Adrenal gland (tissue), 12 donors: ENCODE measurements around the gene RAD51B. TPM values are rescaled to one million over a fixed set of nuclear protein-coding genes. Genes with fewer than 3 reads are reported as not detected.

Experiments
- DNase-seq, 7 donors: peaks; one replicate each; pipeline ENCODE4 v3.0.0-alpha.2; 2019 to 2020
- H3K27ac ChIP-seq, 5 donors: fragments of 200-600 bp; sonication (generic) in 4 of 5; 1 replicate in 3 of 5; 2 replicates in 2 of 5; pipeline versions ENCODE4 v1.5.1 to v1.8.0; 2016 to 2020; ENCODE audit warnings: mild to moderate bottlenecking in 1 of 5
- H3K27me3 ChIP-seq: fragments of 200-600 bp; 2 replicates; pipeline ENCODE4 v1.8.0; 2021
- H3K36me3 ChIP-seq, 2 donors: fragments of 200-600 bp; replicated peaks in 1 of 2; 1 replicate in 1 of 2; 2 replicates in 1 of 2; pipeline versions ENCODE4 v1.5.1 to v1.8.0; 2018 to 2022
- H3K4me1 ChIP-seq, 2 donors: fragments of 200-600 bp; replicated peaks in 1 of 2; 1 replicate in 1 of 2; 2 replicates in 1 of 2; pipeline versions ENCODE4 v1.5.1 to v1.8.0; 2018 to 2021
- H3K4me3 ChIP-seq, 4 donors: fragments of 200-600 bp; sonication (generic) in 3 of 4; one replicate each; pipeline ENCODE4 v1.5.1; 2016 to 2018
- H3K9me3 ChIP-seq, 3 donors: fragments of 200-600 bp; sonication (generic) in 1 of 3; replicated peaks in 1 of 3; 1 replicate in 2 of 3; 2 replicates in 1 of 3; pipeline versions ENCODE4 v1.5.1 to v1.8.0; 2016 to 2021
- CTCF ChIP-seq, 6 experiments: fragments of 450-650 bp in 4 of 6; fragments of 200-600 bp in 2 of 6; sonication (generic) in 1 of 6; IDR thresholded peaks; 1 replicate in 5 of 6; 2 replicates in 1 of 6; pipeline versions ENCODE4 v1.5.1 to v1.8.0; 2016 to 2021; ENCODE audit warnings: antibody characterized with exemption in 6 of 6, mild to moderate bottlenecking in 2 of 6, moderate library complexity in 1 of 6
- POLR2A ChIP-seq, 2 donors: fragments of 450-650 bp; IDR thresholded peaks; one replicate each; pipeline ENCODE4 v1.6.1; 2017; ENCODE audit warnings: antibody characterized with exemption in 2 of 2, mild to moderate bottlenecking in 2 of 2, moderate library complexity in 1 of 2
- WGBS, 4 donors: extraction: QIAGEN DNeasy Blood & Tissue Kit in 2 of 4; methylation state at CpG; one replicate each; pipeline versions ENCODE4 v1.1.5 to v1.1.7; 2013 to 2017; 5-methylcytosine and 5-hydroxymethylcytosine counted together
- intact Hi-C, 2 donors: fragments of 100-400 bp; cut with DNase I; formaldehyde crosslinking; loops; one replicate each; pipeline versions ENCODE4 v1.14.1 to v1.15.0; 2022 to 2023
- polyA plus RNA-seq, 3 donors: library from polyadenylated mRNA; stranded (reverse); fragments of 200-250 nt in 2 of 3; fragments of 350-450 nt in 1 of 3; fragmentation: Illumina TruSeq in 1 of 3; extraction: RNeasy Lipid Tissue Mini Kit (QIAGEN cat#74804) in 1 of 3; gene quantifications; one replicate each; pipeline ENCODE4 v1.2.3, GENCODE V29; 2013 to 2014
- total RNA-seq, 9 donors: library from RNA; depleted of rRNA in 4 of 9; stranded (reverse); fragments of >200 nt in 4 of 9; fragments of 120-200 nt in 1 of 9; fragmentation: NEBNext Ultra II Directional in 1 of 9; extraction: Animal tissue kit (Norgen Biotek cat#: 25700) in 1 of 9; gene quantifications; one replicate each; pipeline versions ENCODE4 v1.1.0 to v1.2.4, GENCODE V29; 2013 to 2023
- donor health status: healthy with polysubstance abuse.
- donor health status: Bipolar disorder and iron deficiency.
- donor health status: DM: yes; HTN: yes; CAD: no.
- donor health status: DM: no; HTN: no; CAD: no.
- donor health status: DM: no; HTN: no; CAD: no.
- donor health status: DM: yes; HTN: yes; CAD: no.

RAD51B gene
- total and polyA plus RNA-seq, 12 donors = 2.3 to 24.6 (median 12.4) TPM

- no peaks in the 10 kb centered on the region for H3K36me3 ChIP-seq
- H3K4me3 ChIP-seq = no peak overlapping the region
- TF ChIP-seq POLR2A (IDR thresholded peaks at IDR 0.05) (no peak), CTCF (IDR thresholded peaks at IDR 0.05) (no peak)
- peak overlapping the region in 1 of 5 donors; percentile 81 for H3K27ac ChIP-seq
- H3K4me1 ChIP-seq = peaks cover 11 to 40% of the 10 kb centered on the region in 2 donors
- H3K27me3 ChIP-seq = no peaks in the 10 kb centered on the region
- no peaks in the 10 kb centered on the region for H3K9me3 ChIP-seq
- DNase-seq = no peak
- intact Hi-C loops = no loop called here
- 77 to 85% (median 84%) methylated on average over 10 of the region's 10 CpGs for WGBS, 4 donors
Measured at GRCh38 chr14:68561531-68562007, 742.0 kb downstream of the RAD51B start.

- 89 to 96% (median 92%) methylated on average over 7 to 9 of the region's 9 CpGs for WGBS, 4 donors
- H3K4me1 ChIP-seq = peaks cover 11 to 42% of the 10 kb centered on the region in 2 donors
- no peaks in the 10 kb centered on the region for H3K36me3 ChIP-seq
- no peaks in the 10 kb centered on the region for H3K9me3 ChIP-seq
- no peaks in the 10 kb centered on the region for H3K27me3 ChIP-seq
- no peak overlapping the region for H3K4me3 ChIP-seq
- intact Hi-C loops = no loop called here
- DNase-seq = no peak
- H3K27ac ChIP-seq = peak overlapping the region in 2 of 5 donors; percentile 52 to 81
- TF ChIP-seq CTCF (IDR thresholded peaks at IDR 0.05) (no peak), POLR2A (IDR thresholded peaks at IDR 0.05) (no peak)
Measured at GRCh38 chr14:68562911-68563250, 743.3 kb downstream of the RAD51B start.

GRCh38 chr14:68563251-68564131 is 743.9 kb downstream of the RAD51B start:
- 53 to 77% (median 67%) methylated on average over 21 of the region's 21 CpGs for WGBS, 4 donors
- DNase-seq = no peak
- Histone ChIP-seq H3K4me3 (no peak overlapping the region), H3K36me3 (no peaks in the 10 kb centered on the region), H3K9me3 (no peaks in the 10 kb centered on the region), H3K27ac (peak overlapping the region in 3 of 5 donors; percentile 27 to 81 (median 52)), H3K27me3 (no peaks in the 10 kb centered on the region), H3K4me1 (peaks cover 11 to 42% of the 10 kb centered on the region in 2 donors)
- intact Hi-C loops = no loop called here
- no peak for TF ChIP-seq CTCF (IDR thresholded peaks at IDR 0.05)
- no peak for TF ChIP-seq POLR2A (IDR thresholded peaks at IDR 0.05)

- no peaks in the 10 kb centered on the region for H3K36me3 ChIP-seq
- TF ChIP-seq POLR2A (IDR thresholded peaks at IDR 0.05) (no peak), CTCF (IDR thresholded peaks at IDR 0.05) (no peak)
- WGBS, 4 donors = 84 to 89% (median 88%) methylated on average over 12 to 18 of the region's 18 CpGs
- peak overlapping the region in 3 of 5 donors; percentile 27 to 81 (median 52) for H3K27ac ChIP-seq
- H3K9me3 ChIP-seq = no peaks in the 10 kb centered on the region
- intact Hi-C loops = no loop called here
- peaks cover 11 to 50% of the 10 kb centered on the region in 2 donors for H3K4me1 ChIP-seq
- H3K27me3 ChIP-seq = no peaks in the 10 kb centered on the region
- no peak overlapping the region for H3K4me3 ChIP-seq
- DNase-seq = no peak
Measured at GRCh38 chr14:68564191-68564825, 744.7 kb downstream of the RAD51B start.
